Activated gamma-delta T cell treated with Interleukin-2 at 50 U/mL for 16 hours (primary cell): ENCODE results near the gene BACH1.
"Not testable (repeated sequence)": the region's sequence is repeated elsewhere in the genome, so short reads cannot be mapped to it uniquely, and the experiment has no call there.

Experiments
- DNase-seq: peaks from one replicate; pipeline ENCODE4 v3.0.0-alpha.2; 2020

The BACH1 gene

GRCh38 chr21:29350246-29350779 lies 51.6 kb downstream of the BACH1 start:
- DNase-seq, result no peak

GRCh38 chr21:29351691-29352090 lies 53.0 kb downstream of the BACH1 start:
- DNase-seq, result no peak

- not testable (repeated sequence) for DNase-seq
These were observed 56.5 kb downstream of the BACH1 start for GRCh38 chr21:29355043-29355710.

GRCh38 chr21:29356291-29356690 lies 57.6 kb downstream of the BACH1 start:
- not testable (repeated sequence) for DNase-seq

GRCh38 chr21:29356810-29357209 lies 58.1 kb downstream of the BACH1 start:
- DNase-seq, result not testable (repeated sequence)

GRCh38 chr21:29359718-29360117 lies 61.0 kb downstream of the BACH1 start:
- DNase-seq, result no peak

GRCh38 chr21:29360799-29361765 lies 62.4 kb downstream of the BACH1 start:
- DNase-seq, result no peak

- no peak for DNase-seq
These were observed 64.0 kb downstream of the BACH1 start for GRCh38 chr21:29362758-29363157.

GRCh38 chr21:29365661-29366265 lies 67.0 kb downstream of the BACH1 start:
- no peak for DNase-seq

GRCh38 chr21:29366532-29366931 lies 67.8 kb downstream of the BACH1 start:
- DNase-seq, result no peak

GRCh38 chr21:29367335-29367734 lies 68.6 kb downstream of the BACH1 start:
- DNase-seq, result no peak

- no peak for DNase-seq
These were observed 70.2 kb downstream of the BACH1 start for GRCh38 chr21:29368906-29369305.

- DNase-seq, result no peak
These were observed 72.7 kb downstream of the BACH1 start for GRCh38 chr21:29371464-29371863.

- DNase-seq, result peak; percentile 58
These were observed 73.5 kb downstream of the BACH1 start for GRCh38 chr21:29372063-29372802.

- no peak for DNase-seq
These were observed 75.8 kb downstream of the BACH1 start for GRCh38 chr21:29374481-29374880.

GRCh38 chr21:29376556-29376955 lies 77.8 kb downstream of the BACH1 start:
- DNase-seq, result peak; percentile 45

GRCh38 chr21:29377266-29377665 lies 78.5 kb downstream of the BACH1 start:
- no peak for DNase-seq

GRCh38 chr21:29378832-29379231 lies 80.1 kb downstream of the BACH1 start:
- DNase-seq, result no peak

- DNase-seq, result no peak
These were observed 80.9 kb downstream of the BACH1 start for GRCh38 chr21:29379517-29380054.

GRCh38 chr21:29382030-29382654 lies 83.4 kb downstream of the BACH1 start:
- DNase-seq, result no peak

GRCh38 chr21:29384683-29385359 lies 86.1 kb downstream of the BACH1 start:
- DNase-seq, result no peak
